Stimulated activated CD4-positive, alpha-beta T cell treated with anti-CD3 and anti-CD28 coated beads, Interleukin-2, amount 100 ng/mL, for 4 hours (primary cell): ENCODE results near the gene MED13.
"Not testable (repeated sequence)": the region's sequence is repeated elsewhere in the genome, so short reads cannot be mapped to it uniquely, and the experiment has no call there.

Experiments
- DNase-seq: peaks from one replicate; pipeline ENCODE4 v3.0.0-alpha.2; 2020; ENCODE audit warnings: low read depth

The MED13 gene

DNA sequence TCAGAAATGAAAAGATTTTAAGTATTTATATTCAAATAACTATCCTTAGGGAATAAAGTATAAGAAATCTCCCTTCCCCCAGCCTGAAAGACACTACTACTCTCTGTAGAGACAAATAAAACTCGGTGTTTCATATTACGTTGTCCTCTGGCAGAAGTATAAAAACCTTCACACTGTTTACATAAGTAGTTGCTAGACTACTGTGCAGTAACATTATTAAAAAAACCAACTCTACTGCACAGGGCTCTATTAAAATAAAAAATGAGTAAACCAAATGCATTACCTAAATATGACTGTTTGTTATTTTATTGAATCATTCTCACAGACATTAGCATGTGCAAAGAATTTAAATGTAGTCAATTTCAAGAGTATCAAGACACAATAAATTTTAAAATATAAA lies 67.4 kb downstream of the MED13 start:
- DNase-seq: no peak

DNA sequence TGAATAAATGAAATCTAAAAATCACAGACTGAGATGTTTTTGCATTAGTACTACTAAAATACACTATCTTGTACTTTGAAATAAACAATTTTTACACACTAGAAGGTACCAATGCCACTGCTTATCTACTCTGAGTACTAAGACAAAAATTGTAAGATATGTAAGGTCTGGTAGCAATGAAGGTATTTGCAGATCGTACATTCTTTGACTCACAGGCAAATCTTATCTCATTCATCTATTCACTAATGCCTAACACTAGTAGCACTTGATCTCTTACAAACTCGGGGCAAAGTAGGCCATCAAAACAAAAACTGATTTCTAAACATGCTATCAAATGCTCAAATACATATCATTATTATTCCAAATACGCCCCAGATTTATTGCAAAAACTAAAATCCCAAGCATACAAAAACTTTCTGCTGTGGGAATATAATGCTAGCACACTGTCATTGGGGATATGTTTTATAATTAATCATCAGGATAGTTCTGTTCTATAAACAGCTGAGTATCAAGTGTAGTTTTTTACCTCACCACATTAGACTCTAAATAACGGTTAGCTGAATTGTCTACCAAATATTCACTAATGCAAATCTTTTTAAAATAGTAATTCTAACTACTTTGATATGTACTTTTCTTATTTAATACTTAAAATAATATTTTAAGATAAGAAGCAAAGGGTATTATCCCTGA lies 68.0 kb downstream of the MED13 start:
- no peak for DNase-seq

DNA sequence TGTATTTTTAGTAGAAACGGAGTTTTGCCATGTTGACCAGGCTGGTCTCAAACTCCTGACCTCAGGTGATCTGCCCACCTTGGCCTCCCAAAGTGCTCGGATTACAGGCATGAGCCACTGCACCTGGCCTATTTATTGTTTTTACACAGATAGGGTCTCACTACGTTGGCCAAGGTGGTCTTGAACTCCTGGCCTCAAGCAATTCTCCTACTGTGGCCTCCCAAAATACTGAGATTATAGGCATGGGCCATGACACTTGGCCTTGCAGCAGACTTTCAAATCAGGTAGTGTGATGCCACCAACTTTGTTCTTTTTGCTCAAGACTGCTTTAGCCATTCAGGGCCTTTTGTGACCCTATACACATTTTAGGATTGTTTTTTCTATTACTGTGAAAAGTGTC lies 75.6 kb downstream of the MED13 start:
- no peak for DNase-seq

DNA sequence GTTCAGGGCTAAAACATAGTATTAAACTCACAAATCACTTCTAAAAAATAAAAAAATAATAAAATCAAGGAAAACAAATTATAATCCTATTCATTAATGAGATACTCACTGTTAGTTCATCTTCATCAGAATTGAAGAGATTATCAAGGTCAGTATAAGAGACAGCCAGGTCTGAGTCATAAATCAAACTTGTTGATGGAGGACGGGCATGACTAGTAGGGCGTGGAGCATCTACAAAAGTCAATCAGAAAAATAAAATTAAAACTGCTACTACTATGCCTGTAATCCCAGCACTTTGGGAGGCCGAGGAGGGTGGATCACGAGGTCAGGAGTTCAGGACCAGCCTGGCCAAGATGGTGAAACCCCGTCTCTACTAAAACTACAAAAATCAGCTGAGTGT lies 78.2 kb downstream of the MED13 start:
- no peak for DNase-seq

DNA sequence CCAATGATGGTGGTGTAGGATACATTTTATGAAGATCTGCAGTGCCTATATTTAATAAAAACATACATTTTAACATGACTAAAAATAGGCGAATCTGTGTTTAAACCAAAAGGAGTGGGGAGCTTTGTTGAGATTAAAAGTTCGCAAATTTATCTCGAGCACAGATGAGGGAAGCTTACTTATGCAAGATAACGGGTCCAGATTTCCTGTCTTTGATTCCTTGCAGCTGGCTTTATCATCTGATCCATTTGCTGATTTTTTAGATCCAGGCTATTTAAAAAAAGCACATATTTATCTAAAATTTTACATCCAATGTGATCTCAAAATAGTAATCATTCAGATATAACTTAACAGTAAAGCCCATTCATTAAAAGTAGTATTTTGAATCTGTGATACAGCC lies 80.3 kb downstream of the MED13 start:
- DNase-seq: no peak

DNA sequence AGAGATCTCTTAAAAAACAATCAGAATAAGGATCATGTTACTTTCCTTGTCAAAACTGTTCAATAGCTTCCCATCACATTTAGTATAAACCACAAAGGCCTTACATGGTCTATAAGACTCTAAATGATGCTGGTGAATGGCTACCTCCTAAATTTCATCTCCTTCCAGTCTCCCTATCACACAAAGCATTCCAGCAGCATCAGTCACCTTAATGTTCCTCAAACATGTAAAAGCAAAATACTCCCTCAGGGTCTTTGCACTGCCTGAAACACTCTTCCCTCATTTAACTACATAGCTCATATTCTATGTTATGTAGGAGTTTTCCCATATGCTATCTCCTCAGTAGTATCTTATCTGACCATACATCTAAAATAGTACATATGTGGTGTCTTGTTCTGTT lies 83.8 kb downstream of the MED13 start:
- DNase-seq: no peak

DNA sequence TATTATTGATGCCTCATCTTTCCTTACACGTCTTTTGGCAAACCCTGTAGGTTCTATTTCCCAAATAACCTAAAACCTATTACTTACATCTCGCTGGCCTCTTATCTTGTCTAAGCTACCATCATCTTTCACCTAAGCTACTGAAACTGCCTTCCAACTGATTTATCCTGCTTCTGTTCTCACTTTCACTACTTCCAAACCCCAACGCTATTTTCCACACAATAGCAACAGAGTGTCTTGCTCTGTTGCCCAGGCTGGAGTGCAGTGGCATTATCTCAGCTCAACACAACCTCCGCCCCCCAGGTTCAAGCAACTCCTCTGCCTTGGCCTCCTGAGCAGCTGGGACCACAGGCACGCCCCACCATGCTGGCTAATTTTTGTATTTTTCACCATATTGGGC lies 84.5 kb downstream of the MED13 start:
- no peak for DNase-seq

DNA sequence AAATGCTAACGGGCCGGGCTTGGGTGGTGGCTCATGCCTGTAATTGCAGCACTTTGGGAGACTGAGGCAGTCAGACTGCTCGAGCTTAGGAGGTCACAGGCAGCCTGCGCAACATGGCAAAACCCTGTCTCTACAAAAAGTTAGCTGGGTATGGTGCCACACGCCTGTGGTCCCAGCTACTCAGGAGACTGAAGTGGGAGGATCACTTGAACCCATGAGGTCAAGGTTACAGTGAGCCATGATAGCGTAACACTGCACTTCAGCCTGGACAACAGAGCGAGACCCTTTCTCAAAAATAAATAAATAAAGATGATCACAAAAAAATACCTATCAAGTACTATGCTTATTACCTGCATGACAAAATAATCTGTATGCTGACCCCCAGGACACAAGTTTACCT lies 91.0 kb downstream of the MED13 start:
- DNase-seq: no peak

DNA sequence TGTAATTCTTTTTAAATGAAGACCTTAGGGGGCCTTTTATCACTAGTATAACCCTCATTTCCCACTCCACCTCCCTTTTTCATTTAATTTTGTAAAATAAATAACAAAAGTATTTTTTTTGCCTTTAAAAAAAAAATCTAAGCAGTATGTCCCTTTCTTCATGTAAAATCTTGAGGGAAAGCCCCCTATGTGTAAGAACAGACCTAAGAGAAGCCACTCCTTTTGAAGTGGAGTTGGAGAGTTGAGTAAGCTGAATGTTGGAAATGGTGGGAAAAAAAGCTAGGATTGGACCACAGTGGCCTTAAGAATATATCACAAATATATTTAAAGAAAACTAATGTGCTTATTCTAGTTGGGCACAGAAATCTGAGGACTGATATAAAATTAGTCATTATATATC lies 92.8 kb downstream of the MED13 start:
- no peak for DNase-seq

DNA sequence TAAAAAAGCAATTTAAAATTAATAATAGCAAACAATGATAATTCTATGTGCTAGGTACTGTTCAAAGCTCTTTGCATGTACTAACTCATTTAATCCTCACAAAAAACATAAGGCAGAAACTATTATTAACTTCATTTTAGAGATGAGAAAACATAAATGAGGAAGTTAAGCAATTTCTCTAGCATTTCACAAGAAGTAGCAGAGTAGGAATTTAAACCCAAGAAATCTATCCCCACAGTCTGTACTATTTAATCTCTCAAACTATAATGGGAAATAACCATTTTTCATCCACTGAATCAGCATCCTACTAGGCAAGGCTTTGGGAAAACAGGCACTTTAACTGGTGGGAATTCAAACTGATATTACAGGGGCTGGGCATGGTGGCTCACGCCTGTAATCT lies 95.0 kb downstream of the MED13 start:
- no peak for DNase-seq

DNA sequence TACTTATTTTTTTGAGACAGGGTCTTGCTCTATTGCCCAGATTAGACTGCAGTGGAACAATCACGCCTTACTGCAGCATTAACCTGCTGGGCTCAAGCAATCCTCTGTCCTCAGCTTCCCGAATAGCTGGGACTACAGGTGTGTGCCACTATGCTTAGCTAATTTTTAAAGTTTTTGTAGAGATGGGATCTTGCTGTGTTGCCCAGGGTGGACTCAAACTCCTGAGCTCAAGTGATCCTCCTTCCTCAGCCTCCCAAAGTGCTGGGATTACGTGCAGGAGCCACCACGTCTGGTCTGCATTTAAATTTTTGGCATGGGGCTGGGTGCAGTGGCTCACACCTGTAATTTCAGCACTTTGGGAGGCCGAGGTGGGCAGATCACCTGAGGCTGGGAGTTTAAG lies 96.3 kb downstream of the MED13 start:
- DNase-seq: no peak

DNA sequence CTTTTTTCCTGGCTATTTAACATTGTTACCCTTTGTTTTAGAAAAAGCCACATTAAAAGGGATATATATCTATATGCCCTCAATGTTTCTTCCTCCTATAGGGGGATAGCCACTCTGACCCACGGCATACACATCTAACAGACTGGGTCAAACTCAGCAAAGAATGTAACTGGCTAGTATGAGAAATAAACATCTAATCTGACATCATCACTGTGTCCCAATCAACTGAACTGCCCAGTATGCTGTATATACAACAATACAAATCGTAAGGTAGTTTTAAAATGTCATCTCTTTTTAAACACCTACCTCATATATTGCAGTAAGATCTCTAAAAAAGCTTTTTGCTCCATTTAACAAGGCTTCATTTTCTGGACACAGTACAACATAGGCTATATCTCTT lies 97.3 kb downstream of the MED13 start:
- DNase-seq: no peak

DNA sequence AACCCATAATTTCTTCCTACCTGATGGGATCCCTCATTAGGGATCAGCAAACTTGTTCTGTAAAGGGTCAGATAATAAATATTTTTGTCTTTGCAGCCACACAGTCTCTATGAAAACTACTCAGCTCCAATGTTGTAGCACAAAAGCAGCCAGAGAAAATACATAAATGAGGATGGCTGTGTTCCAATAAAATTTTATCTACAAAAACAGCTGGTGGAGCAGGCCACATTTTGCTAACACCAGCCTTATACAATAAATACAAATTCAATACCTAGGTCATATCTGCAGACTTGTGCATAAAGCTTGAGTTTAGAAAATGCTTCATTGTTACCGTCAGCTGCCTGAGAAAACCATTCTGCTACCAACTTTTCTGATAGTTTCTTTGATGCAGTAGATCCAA lies 98.9 kb downstream of the MED13 start:
- no peak for DNase-seq

DNA sequence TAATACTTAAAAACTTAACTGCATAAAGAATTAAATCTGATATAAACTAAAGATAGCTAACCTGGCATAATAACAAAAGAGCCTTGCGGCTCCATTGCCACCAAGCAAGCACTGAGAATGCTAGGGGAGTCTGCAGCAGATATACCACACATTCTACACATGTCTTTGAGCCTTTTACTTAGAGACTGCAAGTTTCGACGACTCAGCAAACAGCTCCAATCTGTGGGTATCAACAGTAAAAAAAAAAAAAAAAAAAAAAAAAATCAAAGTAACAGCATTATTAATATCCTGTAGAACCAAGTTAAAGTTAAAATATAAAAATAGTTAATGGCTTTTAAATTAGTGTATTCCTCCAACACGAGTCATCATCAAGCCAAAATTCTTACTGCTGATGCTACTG lies 109.5 kb downstream of the MED13 start:
- DNase-seq: no peak

DNA sequence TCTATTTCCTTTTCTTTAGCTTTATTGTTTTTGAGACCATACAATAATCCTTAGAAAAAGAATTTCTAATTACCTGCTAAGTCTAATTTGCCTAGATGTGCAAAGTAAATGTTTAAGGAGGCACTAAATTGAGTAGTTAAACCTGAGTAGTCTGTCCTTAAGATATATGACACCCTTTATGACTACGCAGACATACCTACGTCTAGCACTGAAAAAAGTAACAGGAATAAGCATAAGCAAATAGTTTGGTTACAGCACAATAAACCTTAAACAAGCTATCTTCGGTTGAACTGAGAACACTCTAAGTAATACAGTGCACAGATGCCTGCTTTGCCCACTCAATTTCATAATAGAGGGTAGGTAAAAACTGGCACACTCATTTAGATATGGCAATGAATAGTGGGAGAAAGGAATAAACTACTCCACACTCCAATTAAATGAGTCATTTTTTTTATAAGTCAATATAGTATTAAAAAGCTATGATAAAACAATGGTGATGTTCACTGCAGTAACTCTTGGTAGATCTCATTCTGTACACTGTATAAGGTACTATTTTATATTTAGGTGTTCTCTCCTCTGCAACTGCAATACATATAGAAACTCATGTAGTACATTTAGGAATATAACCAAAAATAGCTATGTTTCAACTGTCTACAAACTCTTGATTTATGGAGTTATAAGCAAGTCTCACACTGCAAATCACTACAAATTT lies 117.6 kb downstream of the MED13 start:
- no peak for DNase-seq

DNA sequence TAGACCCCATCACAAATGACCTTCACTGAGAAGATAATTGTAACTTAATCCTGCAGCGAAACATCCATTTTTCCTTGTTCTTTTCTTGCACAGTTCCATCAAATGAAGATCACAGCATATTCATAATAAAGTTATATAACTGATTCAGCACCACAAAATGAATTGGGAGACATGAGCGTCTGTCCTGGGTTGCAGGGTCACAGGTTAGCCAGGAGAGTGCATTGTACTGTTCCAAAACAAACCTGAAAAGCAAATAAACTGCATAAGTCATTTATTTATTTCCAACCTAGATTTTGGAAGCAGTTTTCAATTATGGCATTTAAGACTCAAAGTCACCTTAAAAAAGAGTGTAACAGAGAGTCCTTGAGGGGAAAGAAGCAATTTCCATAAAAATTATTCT lies 118.7 kb downstream of the MED13 start:
- no peak for DNase-seq

DNA sequence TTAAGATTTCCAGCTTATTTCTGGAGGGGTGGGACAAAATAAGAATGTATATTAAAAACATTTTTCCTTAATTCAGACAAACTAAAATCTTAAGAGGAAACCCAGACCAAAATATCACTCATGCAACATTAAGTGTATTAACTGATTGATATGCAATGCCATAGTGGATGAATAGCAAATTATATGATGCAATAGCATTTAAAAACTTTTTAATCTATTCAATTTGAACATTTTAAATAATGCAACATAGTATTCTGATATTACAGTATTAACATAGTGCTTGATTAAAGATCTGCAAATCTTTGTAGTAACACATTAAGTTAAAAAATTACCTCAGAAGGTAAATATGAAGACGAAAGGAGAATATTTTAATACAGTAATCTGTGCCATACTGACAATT lies 122.0 kb downstream of the MED13 start:
- no peak for DNase-seq

DNA sequence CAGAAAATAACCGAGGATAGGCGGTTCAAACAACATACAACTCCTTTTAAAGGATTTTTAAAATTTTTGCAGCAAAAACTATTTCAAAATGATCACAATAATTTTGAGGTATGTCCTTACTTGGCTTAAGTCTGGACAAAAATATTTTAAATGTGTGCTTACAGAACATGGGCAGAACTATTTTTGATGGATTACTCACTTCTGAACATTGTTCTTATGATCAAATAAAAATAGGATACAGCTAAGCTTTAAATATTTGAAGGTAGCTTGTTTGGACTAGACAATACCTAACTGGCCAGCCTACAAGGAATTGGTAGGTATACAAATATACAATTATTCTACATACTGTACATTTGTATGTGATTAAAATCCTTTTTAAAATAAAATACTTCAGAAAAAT lies 123.0 kb downstream of the MED13 start:
- DNase-seq: no peak

DNA sequence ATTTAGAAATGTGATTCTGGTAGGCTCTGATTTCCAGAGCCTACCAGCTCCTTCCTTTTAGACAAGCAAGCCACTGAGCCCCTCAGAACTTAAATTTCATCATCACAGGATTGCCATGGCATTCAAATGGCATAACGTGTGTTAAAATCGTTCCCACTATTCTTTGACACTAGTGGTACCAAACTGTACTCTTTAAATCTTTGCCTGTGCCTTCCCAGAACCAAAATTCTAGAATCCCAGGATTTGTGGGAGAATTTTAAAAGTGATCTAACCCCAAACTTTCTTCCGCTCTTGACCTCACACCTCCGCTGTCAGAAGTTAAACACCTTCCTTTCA lies 137.0 kb downstream of the MED13 start:
- DNase-seq: no peak

DNA sequence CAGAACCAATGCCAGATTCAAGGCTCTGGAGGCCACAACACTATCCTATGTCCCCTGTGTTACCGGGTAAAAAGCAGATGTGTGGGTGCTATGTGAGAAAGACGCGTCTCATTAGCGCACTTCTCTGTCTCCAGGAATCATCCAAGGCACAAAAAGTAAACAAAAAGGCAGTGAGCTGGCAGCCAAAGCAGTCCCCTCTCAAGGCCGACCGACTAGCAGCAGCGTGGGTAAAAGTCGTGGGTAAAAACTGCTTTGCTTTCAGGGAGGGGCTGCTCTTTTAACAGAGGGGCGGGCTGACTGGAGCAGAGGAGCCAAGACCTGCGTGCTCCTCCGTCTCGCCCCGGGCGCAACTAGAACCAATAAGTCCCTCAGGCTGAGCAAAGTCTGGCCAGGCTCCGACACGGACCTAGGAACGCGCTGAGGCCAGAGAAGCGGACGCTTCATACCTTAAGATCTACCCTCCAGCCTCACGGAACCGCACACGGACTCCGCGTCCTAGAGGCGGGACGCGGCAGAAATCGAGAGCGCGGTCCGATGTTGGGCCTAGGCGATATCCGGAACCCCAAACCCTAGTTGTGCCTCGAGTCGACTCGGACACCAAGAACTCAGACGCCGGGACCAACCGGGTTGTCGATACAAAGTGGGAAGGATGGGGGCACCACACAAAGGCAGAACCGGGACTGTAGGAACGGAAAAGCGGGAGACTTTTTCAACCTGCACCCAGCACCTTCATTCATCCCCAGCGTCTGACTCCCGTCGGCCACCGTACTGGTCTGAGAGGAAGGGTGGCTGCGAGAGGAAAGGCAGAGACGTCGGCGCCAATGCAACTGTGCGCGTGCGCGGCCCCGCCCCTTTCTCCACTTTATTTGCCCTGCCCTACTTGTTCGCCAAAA lies 137.6 kb downstream of the MED13 start, which contains the start of gene INTS2:
INTS2 (minus strand) TSS at position 775 of the 893 bp plus-strand sequence. CDS start 1,338 bp downstream, outside the sequence.
- peak; percentile 91 for DNase-seq

DNA sequence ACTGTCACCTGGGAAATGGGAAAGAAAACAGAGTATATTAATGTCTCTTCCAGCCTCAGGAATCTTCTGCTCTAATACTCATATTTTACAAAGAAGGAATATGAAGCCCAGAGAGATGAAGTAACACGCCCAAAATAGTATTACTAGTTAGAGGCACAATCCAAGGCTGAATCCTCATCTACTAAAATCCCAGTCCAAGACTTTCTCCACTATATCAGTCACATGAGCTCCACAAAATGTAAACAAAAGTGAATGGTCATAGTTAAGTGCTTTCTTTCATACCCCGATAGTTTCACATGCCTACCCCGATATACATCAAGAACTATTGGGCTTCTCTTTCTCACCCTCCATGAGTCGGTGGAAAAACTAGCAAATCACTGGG lies 138.3 kb downstream of the MED13 start:
- no peak for DNase-seq

DNA sequence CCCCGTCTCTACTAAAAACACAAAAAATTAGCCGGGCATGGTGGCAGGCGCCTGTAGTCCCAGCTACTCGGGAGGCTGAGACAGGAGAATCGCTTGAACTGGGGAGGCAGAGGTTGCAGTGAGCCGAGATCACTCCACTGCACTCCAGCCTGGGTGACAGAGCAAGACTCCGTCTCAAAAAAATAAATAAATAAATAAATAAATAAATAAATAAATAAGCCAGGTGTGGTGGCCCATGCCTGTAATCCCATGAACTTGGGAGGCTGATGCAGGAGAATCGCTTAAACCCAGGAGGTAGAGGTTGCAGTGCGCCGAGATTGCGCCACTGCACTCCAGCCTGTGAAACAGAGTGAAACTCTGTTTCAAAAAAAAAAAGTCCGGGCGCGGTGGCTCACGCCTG lies 149.9 kb downstream of the MED13 start:
- not testable (repeated sequence) for DNase-seq
